ENCODE measurements around the gene PTPRK. TPM values are rescaled to one million over a fixed set of nuclear protein-coding genes. Genes with fewer than 3 reads are reported as not detected.

Gene PTPRK
- total RNA-seq, 1 experiment from 2014 or later: 89.3 TPM

- no peak overlapping the region for H2AFZ ChIP-seq
- TF ChIP-seq EZH2 (IDR thresholded peaks at IDR 0.05; ENCODE audit: low read depth): no peak
- TF ChIP-seq, protein P1, sequence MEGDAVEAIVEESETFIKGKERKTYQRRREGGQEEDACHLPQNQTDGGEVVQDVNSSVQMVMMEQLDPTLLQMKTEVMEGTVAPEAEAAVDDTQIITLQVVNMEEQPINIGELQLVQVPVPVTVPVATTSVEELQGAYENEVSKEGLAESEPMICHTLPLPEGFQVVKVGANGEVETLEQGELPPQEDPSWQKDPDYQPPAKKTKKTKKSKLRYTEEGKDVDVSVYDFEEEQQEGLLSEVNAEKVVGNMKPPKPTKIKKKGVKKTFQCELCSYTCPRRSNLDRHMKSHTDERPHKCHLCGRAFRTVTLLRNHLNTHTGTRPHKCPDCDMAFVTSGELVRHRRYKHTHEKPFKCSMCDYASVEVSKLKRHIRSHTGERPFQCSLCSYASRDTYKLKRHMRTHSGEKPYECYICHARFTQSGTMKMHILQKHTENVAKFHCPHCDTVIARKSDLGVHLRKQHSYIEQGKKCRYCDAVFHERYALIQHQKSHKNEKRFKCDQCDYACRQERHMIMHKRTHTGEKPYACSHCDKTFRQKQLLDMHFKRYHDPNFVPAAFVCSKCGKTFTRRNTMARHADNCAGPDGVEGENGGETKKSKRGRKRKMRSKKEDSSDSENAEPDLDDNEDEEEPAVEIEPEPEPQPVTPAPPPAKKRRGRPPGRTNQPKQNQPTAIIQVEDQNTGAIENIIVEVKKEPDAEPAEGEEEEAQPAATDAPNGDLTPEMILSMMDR (conservative IDR thresholded peaks at IDR 0.05): no peak
- H3K9me3 ChIP-seq (ENCODE audit: insufficient read depth, low read depth): no peaks in the 10 kb centered on the region
- CTCF ChIA-PET: no interaction called here
- no peaks in the 10 kb centered on the region for H3K36me3 ChIP-seq (ENCODE audit: low read depth)
- H3K9me2 ChIP-seq (ENCODE audit: insufficient read depth): no peaks in the 10 kb centered on the region; the same call in 1 of the 2 replicates
- H3K27ac ChIP-seq: no peak overlapping the region
- H3K79me2 ChIP-seq (ENCODE audit: low read depth): no peaks in the 10 kb centered on the region
- BruUV-seq (replicated peaks): no TSS peak
- no peaks in the 10 kb centered on the region for H3K27me3 ChIP-seq (ENCODE audit: insufficient read depth, low read depth)
- H4K20me1 ChIP-seq (ENCODE audit: insufficient read depth): no peaks in the 10 kb centered on the region
- H3K4me1 ChIP-seq (replicated peaks; ENCODE audit: insufficient read depth): peaks cover 7% of the 10 kb centered on the region; the same call in 1 of the 2 replicates
- H3F3A ChIP-seq (ENCODE audit: insufficient read depth, low read depth): peaks cover 4% of the 10 kb centered on the region; the same call in 1 of the 2 replicates
- DNase-seq: no peak
- intact Hi-C loops (cut with micrococcal nuclease; ENCODE audit: unreplicated experiment): no loop called here
- POLR2A ChIA-PET (ENCODE audit: unreplicated experiment): no interaction called here
- H3K4me3 ChIP-seq: no peak overlapping the region
- H3K4me2 ChIP-seq: no peak overlapping the region
Measured at GRCh38 chr6:128164254-128164653, 356.1 kb downstream of the PTPRK start.

DNA sequence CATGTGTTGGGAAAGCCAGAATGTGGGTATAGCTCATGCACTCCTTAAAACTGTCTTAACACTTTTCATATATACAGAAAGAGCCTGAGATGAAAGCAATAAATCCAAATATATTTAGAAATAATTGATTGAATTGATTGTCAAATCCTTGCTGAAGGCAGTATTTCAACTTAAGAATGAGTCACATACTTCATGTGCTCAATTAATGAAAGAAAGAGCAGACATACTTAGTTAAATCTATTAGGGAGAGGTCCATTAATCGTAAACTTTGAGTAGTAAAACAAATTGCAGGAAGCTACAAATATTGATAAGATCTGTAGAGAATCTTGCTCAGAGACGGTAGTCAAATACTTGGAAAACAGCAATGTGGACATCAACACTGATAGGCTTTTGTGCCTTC lies 358.0 kb downstream of the PTPRK start:
- Histone ChIP-seq H3K9me2 (ENCODE audit: insufficient read depth) (no peaks in the 10 kb centered on the region; the same call in 1 of the 2 replicates), H3K9me3 (ENCODE audit: insufficient read depth, low read depth) (no peaks in the 10 kb centered on the region), H3K36me3 (ENCODE audit: low read depth) (no peaks in the 10 kb centered on the region; the same call in 1 of the 2 replicates), H3F3A (ENCODE audit: insufficient read depth, low read depth) (peaks cover 4% of the 10 kb centered on the region; the same call in 1 of the 2 replicates), H2AFZ (no peak overlapping the region), H3K4me1 (replicated peaks; ENCODE audit: insufficient read depth) (no peaks in the 10 kb centered on the region), H3K27ac (no peak overlapping the region), H3K4me3 (no peak overlapping the region), H4K20me1 (ENCODE audit: insufficient read depth) (no peaks in the 10 kb centered on the region), H3K4me2 (no peak overlapping the region), H3K27me3 (ENCODE audit: insufficient read depth, low read depth) (no peaks in the 10 kb centered on the region), H3K79me2 (ENCODE audit: low read depth) (no peaks in the 10 kb centered on the region)
- ChIA-PET CTCF (no interaction called here), POLR2A (ENCODE audit: unreplicated experiment) (no interaction called here)
- no peak for TF ChIP-seq EZH2 (IDR thresholded peaks at IDR 0.05; ENCODE audit: low read depth)
- TF ChIP-seq, protein P1 (conservative IDR thresholded peaks at IDR 0.05): no peak
- no peak for DNase-seq
- intact Hi-C loops (cut with micrococcal nuclease; ENCODE audit: unreplicated experiment): no loop called here
- BruUV-seq (replicated peaks): no TSS peak

DNA sequence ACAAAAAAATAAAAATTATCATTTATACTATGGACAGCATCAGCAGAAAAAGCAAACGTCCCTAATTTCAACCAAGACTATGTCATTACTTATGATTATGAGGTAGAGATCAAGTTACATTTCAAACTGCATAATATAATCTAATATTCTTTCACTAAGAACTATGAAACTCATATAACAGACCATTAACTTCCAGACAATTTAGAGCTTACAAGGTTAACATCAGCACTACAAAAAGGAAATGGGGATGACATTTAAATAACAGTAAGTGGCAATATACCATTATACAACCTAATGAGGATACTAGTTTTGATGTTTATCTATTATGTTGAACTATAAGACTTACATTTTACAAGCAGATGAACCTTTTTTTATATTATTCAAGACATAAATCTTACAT lies 358.6 kb downstream of the PTPRK start:
- no peak overlapping the region for H2AFZ ChIP-seq
- CTCF ChIA-PET: no interaction called here
- POLR2A ChIA-PET (ENCODE audit: unreplicated experiment): no interaction called here

More for the DNA sequence above, 358.6 kb downstream of the PTPRK start:
- H3F3A ChIP-seq (ENCODE audit: insufficient read depth, low read depth): peaks cover 4% of the 10 kb centered on the region; the same call in 1 of the 2 replicates
- no peaks in the 10 kb centered on the region for H4K20me1 ChIP-seq (ENCODE audit: insufficient read depth)
- H3K4me1 ChIP-seq (replicated peaks; ENCODE audit: insufficient read depth): no peaks in the 10 kb centered on the region
- no peak overlapping the region for H3K27ac ChIP-seq
- no TSS peak for BruUV-seq (replicated peaks)
- H3K79me2 ChIP-seq (ENCODE audit: low read depth): no peaks in the 10 kb centered on the region
- intact Hi-C loops (cut with micrococcal nuclease; ENCODE audit: unreplicated experiment): no loop called here
- no peaks in the 10 kb centered on the region; the same call in 1 of the 2 replicates for H3K36me3 ChIP-seq (ENCODE audit: low read depth)
- no peak for DNase-seq
- H3K27me3 ChIP-seq (ENCODE audit: insufficient read depth, low read depth): no peaks in the 10 kb centered on the region
- H3K9me2 ChIP-seq (ENCODE audit: insufficient read depth): no peaks in the 10 kb centered on the region; the same call in 1 of the 2 replicates
- no peak for TF ChIP-seq EZH2 (IDR thresholded peaks at IDR 0.05; ENCODE audit: low read depth)
- TF ChIP-seq, protein P1 (conservative IDR thresholded peaks at IDR 0.05): no peak
- no peaks in the 10 kb centered on the region for H3K9me3 ChIP-seq (ENCODE audit: insufficient read depth, low read depth)
- H3K4me2 ChIP-seq: no peak overlapping the region
- no peak overlapping the region for H3K4me3 ChIP-seq
